HG03460 (cell line): ENCODE data around the gene PHOSPHO2.

Experiments
- ATAC-seq: cut with Tn5 transposase; IDR thresholded peaks from one replicate; pipeline ENCODE4 v1.9.1; 2021; ENCODE audit not compliant: unreplicated experiment

Gene PHOSPHO2

GRCh38 chr2:169715379-169716237 lies 21.3 kb downstream of the PHOSPHO2 start:
- ATAC-seq = no peak

DNA sequence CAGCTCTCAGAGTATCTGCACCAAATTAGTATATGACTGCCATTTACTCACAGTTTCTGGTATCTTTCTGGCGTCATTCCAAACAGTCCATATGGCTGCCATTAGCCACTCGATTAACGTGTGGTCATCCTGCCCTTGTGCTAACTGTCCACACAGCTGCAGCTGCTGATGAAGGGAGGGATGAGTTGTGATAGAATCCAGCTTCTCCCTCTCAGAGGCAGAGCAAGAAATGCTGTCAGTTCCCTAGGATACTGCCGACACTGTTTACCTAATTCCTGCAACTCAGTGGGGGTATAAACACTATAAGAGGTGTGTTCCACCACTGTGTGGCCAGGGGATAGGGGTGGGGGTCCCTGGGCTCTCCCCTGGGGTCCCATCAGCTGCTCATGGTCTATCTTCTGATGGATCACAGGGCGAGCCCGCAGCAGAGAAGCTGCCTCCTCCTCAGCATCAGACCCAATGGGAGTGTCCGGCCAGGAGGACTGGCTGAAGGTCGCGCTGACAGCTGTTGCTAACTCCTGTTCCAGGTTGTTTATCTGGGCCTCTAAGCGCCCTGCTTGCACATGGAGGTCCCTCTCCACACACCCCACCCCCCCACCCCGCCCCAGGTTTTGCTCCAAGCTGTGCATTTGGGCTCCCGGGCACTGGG lies 22.1 kb downstream of the PHOSPHO2 start:
- no peak for ATAC-seq

DNA sequence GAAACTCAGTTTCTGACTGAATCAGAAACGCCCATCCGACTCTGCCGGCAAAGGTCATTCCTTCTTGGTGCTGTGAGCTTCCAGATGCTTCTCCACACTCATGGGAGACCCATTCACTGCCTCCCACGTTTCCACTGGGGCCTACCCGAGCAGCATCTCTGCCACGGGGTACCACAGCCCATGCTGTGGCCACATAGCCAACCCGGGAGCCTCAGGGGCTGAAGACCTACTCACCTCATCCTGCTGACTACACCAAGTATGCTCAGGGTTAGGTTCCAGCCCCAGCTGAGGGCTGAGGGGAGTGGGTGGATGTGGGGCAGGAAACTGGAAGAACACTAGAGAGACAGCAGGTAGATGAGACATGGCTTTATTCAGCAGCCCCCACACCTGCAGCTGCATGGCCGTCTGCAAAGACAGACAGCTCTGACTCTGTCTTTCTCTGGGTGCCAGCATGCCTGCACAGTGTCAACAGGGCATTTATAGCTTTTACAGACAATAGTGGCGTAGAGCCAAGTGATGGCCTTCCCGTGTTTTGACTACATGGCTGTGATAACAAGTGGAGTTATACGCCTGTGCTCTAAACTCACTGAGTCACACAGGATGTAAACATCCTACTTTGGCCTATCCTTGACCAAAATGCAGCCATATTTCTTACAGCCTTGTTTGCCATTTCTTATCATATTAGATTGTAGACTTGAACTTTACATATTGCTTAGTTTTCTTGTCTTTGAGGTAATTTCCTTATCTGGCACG lies 22.8 kb downstream of the PHOSPHO2 start:
- ATAC-seq = no peak

- no peak for ATAC-seq
Observed at GRCh38 chr2:169717691-169718063, 23.4 kb downstream of the PHOSPHO2 start.

- ATAC-seq = no peak
Observed at GRCh38 chr2:169718930-169719504, 24.7 kb downstream of the PHOSPHO2 start.

DNA sequence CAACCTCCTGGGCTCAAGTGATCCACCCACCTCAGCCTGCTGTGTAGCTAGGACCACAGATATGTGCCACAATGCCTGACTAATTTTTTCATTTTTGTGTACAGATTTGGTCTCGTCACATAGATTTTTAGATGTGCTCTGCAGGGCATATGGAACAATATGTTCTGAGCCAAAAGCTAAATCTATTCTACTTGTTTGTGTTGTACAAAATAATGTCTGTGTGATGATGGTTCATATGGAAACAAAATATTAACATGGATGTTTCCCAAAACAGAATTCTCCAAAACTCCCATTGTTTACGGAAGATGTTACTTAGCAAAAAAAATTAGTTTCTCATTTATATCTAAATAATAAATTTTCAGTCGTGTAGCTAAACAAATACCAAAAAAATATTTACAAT lies 26.7 kb downstream of the PHOSPHO2 start:
- ATAC-seq = no peak

- ATAC-seq = no peak
Observed at GRCh38 chr2:169727065-169727464, 32.8 kb downstream of the PHOSPHO2 start.

DNA sequence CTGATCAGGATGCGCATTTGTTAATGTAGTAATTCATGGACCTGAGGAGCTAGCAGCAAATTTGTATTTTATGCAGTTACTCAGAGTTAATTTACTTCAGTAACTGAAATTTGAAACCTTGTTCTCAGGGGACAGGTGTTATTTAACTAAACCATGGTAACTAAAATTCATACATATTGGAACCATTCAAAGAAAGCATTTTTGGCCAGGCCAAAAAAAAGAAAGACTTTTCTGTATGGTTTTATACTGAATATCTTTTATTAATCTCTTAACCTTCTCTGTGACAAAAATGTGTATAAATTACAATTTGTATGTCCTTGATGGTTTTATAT lies 35.0 kb downstream of the PHOSPHO2 start:
- no peak for ATAC-seq

DNA sequence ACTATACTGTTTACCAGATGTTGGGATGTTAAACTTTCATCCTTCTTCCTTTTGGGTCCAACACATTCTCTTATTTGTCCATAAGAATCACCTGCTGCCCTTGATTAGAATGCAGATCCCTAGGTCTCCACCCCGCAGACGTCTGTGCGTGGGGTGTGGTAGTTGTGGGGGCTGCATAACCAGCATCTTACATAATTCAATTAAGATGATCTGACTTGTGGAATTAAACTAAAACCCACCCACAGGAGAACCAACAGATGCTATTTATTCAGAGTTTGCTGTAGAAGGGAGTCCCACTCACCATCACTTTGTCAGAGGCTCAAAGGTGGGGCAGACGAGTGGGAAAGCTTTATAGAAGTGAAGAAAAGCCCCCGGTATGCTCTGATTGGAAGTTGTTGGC lies 37.8 kb downstream of the PHOSPHO2 start:
- ATAC-seq = no peak

DNA sequence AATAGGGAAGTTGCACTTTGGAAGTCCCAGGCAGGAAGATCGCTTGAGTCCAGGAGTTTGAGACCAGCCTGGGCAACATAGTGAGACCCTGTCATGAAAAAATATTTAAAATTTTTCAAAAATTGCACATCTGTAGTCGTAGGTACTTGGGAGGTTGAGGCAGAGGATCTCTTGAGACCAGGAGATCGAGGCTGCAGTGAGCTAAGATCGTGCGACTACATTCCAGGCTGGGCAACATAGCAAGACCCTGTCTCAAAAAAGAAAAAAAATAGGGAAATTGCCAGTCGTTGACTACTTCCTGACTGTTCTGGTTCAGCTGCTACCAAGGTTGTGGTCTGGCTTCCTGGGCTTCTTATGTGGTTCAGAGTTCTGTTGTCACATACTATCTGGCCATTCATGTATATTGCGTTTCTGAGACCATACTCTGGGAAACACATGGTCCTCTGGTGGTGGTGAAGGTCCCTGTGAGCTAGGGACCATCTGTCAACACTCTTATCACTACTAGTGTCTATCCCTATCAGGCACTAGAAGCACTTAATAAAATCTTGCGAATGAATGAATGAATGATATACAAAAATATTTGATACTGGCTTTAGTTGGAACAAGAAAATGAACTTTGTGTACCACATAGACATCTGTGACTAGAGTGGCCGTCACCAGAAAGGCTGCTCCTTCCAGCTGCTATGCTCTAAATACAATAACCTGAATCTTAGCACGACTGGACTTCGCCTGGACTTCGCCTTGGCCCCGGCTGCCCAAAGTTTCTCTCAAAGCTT lies 38.5 kb downstream of the PHOSPHO2 start:
- no peak for ATAC-seq

DNA sequence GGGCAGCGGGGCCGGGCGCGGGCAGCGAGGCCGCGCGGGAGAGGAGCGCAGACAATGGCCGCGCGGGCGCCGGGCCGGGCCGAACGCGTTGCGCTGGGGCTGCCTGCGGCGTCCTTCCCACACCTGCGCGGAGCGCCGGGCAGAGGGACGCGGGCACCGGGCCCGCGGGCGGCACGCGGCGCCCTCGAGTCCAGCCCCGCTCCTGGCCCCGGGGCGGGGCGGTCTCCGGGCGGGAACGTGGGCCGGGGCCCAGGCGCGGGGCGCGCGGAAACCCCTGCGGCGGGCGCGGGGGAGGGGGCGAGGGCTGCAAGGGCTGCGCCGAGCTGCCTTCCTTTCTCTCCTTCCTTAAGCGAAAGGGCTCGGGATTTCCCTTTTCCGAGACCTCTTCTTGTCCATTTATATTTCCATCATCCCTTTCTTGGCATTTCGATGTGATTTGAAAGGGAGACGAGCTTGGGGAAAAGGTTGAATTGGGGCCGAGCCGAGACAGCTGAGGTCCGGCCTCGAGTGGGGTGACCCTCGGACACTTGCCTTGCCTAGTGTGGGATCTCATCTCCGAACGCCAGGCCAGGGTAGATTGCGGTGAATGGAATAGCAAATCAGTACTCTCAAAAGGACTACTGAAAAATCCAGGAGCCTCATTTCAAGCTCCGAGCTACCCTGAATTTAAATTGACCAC lies 40.0 kb downstream of the PHOSPHO2 start:
- peak; percentile 37 for ATAC-seq

DNA sequence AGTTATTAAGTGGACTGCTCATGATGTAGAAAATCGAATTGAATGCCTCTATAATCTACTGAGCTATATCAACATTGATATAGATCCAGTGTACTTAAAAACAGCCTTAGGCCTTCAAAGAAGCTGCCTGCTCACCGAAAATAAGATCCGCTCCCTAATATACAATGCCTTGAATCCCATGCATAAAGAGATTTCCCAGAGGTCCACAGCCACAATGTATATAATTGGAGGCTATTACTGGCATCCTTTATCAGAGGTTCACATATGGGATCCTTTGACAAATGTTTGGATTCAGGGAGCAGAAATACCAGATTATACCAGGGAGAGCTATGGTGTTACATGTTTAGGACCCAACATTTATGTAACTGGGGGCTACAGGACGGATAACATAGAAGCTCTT lies 41.4 kb downstream of the PHOSPHO2 start:
- no peak for ATAC-seq

- ATAC-seq = no peak
Observed at GRCh38 chr2:169736902-169737301, 42.6 kb downstream of the PHOSPHO2 start.

DNA sequence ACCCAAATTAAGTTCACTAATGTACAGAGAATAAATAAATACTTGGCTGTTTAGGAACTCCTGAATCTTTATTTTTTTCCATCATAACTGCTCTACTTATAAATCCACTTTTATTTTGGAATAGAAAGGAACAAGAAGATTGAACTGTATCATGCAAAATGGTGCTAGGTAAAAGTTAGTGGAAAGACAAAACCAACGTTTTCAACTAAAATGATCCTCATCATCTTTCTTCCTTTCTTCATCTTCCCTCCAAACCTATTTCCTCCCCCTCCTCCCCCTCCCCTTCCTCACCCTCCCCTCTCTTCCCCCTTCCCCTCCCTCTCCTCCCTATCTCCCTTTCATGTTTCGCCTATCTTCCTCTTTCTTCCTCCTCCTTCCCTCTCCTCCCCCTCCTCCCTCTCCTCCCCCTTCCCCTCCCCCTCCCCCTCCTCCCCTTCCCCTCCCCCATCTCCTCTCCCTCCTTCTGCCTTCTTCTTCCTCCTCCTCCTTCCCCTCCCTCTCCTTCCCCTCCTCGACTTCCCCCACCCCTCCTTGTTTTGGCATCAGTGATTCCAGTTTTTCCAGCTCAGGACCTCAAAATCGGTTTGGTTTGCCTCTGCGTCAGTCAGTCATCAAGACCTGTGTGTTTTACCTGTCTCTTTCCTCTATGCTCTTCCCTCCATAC lies 44.4 kb downstream of the PHOSPHO2 start:
- ATAC-seq = no peak

- no peak for ATAC-seq
Observed at GRCh38 chr2:169739351-169739750, 45.1 kb downstream of the PHOSPHO2 start.

GRCh38 chr2:169743549-169743948 lies 49.3 kb downstream of the PHOSPHO2 start:
- no peak for ATAC-seq

DNA sequence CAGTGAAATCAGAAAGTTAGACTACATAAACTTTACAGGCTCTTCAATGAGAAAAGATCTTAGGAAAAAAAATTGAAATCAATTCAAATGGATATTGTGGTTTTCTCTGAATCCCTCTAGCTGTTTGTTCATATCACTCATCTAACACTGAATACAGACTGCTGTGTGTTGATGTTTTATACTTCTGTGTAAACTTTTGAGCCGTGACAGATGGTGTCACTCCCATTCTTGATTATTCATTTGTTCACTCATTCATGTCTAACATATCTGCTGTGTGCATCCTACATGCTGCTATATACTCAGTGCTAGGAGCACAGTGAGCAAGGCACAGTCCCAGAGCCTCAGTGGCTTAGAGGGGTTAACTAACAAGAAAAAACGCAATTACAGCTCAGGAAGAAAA lies 52.0 kb downstream of the PHOSPHO2 start:
- no peak for ATAC-seq

GRCh38 chr2:169748319-169748718 lies 54.0 kb downstream of the PHOSPHO2 start:
- ATAC-seq = no peak
